HG02571 (cell line): Measurements from ENCODE around the gene GOLGA8K.
"Not testable (repeated sequence)": the region's sequence is repeated elsewhere in the genome, so short reads cannot be mapped to it uniquely, and the experiment has no call there.

Experiments used
- ATAC-seq: cut with Tn5 transposase; IDR thresholded peaks from one replicate; pipeline ENCODE4 v1.9.1; 2021; ENCODE audit warnings: mild to moderate bottlenecking, moderate library complexity; ENCODE audit not compliant: unreplicated experiment

The GOLGA8K gene

GRCh38 chr15:32403192-32403591, at the start of gene GOLGA8K:
TSS of gene GOLGA8K (minus strand) at chr15:32403292. CDS start at chr15:32403194, 98 bp downstream.
- ATAC-seq: not testable (repeated sequence)

- ATAC-seq: not testable (repeated sequence)
Measured at GRCh38 chr15:32440445-32440977, 37.4 kb upstream of the GOLGA8K start.

GRCh38 chr15:32434102-32434963, 31.2 kb upstream of the GOLGA8K start:
- ATAC-seq: not testable (repeated sequence)

- not testable (repeated sequence) for ATAC-seq
Measured at GRCh38 chr15:32427635-32428034, 24.5 kb upstream of the GOLGA8K start.

GRCh38 chr15:32426511-32426910, 23.4 kb upstream of the GOLGA8K start:
- not testable (repeated sequence) for ATAC-seq

GRCh38 chr15:32407903-32408302, 4.8 kb upstream of the GOLGA8K start:
- ATAC-seq: not testable (repeated sequence)

GRCh38 chr15:32396522-32396921, 6.6 kb downstream of the GOLGA8K start:
- not testable (repeated sequence) for ATAC-seq

GRCh38 chr15:32394745-32395144, 8.3 kb downstream of the GOLGA8K start:
- not testable (repeated sequence) for ATAC-seq

GRCh38 chr15:32388050-32388648, 14.9 kb downstream of the GOLGA8K start:
- not testable (repeated sequence) for ATAC-seq

GRCh38 chr15:32385823-32386495, 17.1 kb downstream of the GOLGA8K start:
- ATAC-seq: not testable (repeated sequence)

- not testable (repeated sequence) for ATAC-seq
Measured at GRCh38 chr15:32374185-32374584, 28.9 kb downstream of the GOLGA8K start.

GRCh38 chr15:32373707-32374106, 29.4 kb downstream of the GOLGA8K start:
- not testable (repeated sequence) for ATAC-seq

- ATAC-seq: not testable (repeated sequence)
Measured at GRCh38 chr15:32372075-32372474, 31.0 kb downstream of the GOLGA8K start.

- ATAC-seq: not testable (repeated sequence)
Measured at GRCh38 chr15:32370526-32370925, 32.6 kb downstream of the GOLGA8K start.

GRCh38 chr15:32370064-32370463, 33.0 kb downstream of the GOLGA8K start:
- ATAC-seq: not testable (repeated sequence)

- not testable (repeated sequence) for ATAC-seq
Measured at GRCh38 chr15:32366492-32366891, 36.6 kb downstream of the GOLGA8K start.

GRCh38 chr15:32365955-32366354, 37.1 kb downstream of the GOLGA8K start:
- not testable (repeated sequence) for ATAC-seq

GRCh38 chr15:32364944-32365343, 38.1 kb downstream of the GOLGA8K start:
- ATAC-seq: not testable (repeated sequence)

GRCh38 chr15:32363449-32363848, 39.6 kb downstream of the GOLGA8K start:
- ATAC-seq: not testable (repeated sequence)

GRCh38 chr15:32361662-32362061, 41.4 kb downstream of the GOLGA8K start:
- ATAC-seq: not testable (repeated sequence)

GRCh38 chr15:32358462-32358861, 44.6 kb downstream of the GOLGA8K start:
- ATAC-seq: not testable (repeated sequence)
